GM12872 (cell line): ENCODE measurements around the gene ADRA2C.

Source experiments
- TF ChIP-seq, protein P1 (sequence below): IDR thresholded peaks from 3 replicates; pipeline ENCODE4 v1.5.1; 2011; ENCODE audit warnings: low read depth, mild to moderate bottlenecking, low read length, moderate library complexity; ENCODE audit not compliant: insufficient read depth

The ADRA2C gene

DNA sequence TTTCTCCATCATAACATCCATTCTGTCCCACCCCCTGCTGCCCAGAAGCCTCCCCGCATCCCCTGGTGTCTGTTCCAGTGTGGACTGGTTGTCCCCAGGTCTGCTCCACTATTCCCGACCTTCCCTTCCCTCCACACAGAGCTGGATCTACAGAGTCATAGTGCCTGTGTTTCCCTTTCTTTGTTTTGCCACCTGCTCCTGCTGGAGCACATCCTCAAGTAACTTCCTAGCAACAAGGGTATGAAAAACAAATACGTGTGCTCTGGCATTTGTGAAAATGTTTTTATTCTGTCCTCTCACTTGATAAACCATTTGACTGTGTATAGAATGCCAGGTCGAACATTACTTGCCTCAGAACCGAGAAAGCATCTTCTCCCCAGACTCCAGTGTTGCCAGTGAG lies 29.9 kb upstream of the ADRA2C start:
- TF ChIP-seq, protein P1, sequence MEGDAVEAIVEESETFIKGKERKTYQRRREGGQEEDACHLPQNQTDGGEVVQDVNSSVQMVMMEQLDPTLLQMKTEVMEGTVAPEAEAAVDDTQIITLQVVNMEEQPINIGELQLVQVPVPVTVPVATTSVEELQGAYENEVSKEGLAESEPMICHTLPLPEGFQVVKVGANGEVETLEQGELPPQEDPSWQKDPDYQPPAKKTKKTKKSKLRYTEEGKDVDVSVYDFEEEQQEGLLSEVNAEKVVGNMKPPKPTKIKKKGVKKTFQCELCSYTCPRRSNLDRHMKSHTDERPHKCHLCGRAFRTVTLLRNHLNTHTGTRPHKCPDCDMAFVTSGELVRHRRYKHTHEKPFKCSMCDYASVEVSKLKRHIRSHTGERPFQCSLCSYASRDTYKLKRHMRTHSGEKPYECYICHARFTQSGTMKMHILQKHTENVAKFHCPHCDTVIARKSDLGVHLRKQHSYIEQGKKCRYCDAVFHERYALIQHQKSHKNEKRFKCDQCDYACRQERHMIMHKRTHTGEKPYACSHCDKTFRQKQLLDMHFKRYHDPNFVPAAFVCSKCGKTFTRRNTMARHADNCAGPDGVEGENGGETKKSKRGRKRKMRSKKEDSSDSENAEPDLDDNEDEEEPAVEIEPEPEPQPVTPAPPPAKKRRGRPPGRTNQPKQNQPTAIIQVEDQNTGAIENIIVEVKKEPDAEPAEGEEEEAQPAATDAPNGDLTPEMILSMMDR, result no peak

DNA sequence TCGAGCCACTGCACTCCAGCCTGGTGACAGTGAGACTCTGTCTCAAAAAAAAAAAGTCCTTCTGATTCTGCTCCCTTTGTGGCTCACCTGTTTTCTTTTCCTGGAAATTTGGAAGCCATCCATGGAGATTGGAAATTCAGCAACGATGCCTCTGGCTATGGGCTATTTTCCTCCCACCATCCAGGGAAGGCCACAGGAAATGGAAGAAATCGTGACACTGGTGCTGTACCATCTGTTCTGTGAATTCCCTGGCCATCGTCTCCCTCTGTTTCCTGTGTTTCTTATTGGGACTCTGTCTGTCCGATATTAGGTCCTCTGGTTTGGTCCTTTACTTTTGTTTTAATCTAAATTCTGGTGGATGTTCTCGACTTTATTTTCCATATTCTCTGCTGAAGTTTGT lies 29.4 kb upstream of the ADRA2C start:
- TF ChIP-seq, protein P1, result no peak

DNA sequence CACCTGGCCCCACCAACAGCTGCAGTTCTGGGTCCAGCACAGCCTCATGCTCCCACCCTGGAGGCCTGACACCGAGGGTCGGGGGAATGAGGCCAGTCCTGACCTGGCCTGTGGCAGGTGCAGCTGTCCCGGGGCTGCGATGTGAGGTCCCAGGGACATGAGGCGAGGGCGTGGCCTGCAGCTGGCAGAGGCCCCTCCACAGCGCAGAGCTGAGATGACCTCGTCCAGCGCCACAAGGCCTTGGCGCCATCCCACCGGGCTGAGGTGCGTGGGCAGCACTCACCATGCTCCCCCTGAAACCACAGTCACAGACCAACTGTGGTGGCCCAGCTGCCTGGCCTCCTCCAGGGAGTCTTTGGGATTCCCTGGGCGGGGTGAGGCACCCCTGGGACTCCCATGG lies 26.6 kb upstream of the ADRA2C start:
- TF ChIP-seq, protein P1, result no peak

DNA sequence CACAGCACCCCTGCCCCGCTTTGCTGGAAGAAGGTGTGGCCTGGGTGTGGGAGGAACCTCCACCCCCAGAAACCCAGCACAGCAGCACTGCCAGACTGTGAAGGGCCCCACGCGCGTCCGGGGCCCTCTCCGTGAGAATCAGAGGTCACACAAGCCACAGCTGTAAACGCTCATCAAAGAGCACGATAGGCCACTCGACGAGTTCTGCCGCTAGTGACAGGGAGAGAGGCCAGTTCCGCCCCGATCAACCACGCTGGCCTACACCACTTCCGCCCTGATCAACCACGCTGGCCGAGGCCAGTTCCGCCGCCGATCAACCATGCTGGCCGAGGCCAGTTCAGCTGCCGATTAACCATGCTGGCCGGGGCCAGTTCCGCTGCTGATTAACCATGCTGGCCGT lies 25.9 kb upstream of the ADRA2C start:
- TF ChIP-seq, protein P1, result no peak

DNA sequence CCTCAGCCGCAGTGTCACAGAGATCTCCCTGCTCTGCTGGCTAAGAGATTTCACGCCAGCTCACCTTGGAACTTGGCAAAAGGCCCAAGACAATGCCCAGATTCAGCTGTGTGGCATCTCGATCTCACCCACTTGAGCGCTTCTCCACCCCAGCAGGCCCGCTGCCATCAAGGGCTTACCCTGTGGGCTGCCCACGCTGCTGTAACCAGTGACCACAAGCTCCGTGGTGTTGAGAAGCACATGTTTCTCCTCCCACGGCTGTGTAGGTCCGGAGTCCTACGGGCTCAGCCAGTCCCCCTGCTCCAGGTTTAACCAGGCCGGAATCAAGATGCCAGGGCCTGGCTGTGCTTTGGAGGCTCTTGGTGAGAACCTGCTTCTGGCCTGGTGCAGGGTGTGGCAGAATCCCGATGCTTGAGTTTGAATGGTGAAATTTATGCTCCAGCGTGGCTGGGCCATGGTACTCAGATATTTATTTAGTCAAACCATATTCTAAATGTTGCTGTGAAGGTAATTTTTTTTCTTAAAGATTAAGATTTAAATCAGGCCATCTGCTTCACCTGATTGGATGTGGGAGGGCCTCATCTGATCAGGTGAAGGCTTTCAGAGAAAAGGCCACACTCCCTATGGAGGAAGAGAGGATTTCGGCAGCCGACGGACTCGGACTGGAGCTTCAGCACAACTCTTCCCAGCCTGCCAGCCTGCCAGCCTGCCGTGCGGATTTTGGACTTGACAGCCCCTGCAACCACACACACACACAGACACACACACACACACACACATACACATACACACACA lies 24.8 kb upstream of the ADRA2C start:
- TF ChIP-seq, protein P1, result no peak

DNA sequence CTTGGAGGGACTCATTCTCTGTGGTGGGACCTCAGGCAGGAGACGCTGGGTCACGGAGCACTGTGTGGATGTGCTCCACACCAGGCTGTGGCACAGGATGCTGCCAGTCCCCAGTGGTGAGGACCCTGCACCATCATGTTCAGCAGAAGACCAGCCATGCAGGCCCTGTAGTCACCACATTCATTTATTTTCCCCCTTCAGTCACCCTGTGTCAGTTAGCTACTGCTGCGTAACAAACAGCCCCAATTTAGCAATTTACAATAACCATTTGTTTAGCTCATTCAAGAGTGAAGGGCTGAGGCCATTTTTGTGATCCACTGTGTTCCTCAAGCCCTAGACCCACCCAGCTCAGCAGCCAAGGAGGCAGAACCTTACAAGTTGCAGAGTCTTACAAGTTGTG lies 23.6 kb upstream of the ADRA2C start:
- TF ChIP-seq, protein P1, result no peak

DNA sequence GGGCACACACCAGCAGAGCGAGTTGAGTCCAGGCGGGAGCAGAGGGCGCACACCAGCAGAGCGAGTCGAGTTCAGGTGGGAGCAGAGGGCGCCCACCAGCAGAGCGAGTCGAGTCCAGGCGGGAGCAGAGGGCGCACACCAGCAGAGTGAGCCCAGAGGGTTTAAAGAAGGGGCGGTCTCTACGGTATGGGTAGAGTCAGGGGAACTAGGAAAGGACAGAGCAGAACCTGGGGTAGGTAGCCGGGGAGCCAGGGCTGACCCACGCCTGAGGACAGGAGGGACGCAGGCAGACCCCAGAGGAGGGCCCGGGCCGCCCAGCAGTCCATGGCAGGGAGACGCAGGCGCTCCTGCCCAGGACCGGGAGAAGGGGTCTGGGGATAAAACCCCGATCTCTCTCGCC lies 22.0 kb upstream of the ADRA2C start:
- TF ChIP-seq, protein P1, result no peak

DNA sequence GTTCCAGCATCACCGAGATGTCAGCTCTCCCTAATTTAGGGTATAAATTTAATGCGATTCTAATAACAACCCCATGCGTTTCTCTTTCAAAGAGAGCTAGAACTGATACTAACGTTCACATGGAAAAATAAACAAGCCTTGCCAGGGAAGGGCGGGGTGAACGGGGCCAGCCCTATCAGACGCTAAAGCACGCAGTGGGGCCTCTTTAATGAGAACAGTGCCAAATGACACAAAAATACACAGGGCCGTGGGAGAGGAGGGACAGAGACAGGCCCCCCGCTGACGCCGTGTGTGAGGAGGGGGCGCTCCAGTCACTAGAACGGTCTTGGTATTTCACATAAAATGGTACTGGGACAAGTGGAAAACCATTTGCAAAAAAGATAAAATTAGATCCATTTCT lies 21.3 kb upstream of the ADRA2C start:
- TF ChIP-seq, protein P1, result no peak
